Neutrophil (primary cell): Measurements from ENCODE around the gene SLFN13.

Experiments used
- H3K27ac ChIP-seq: fragments of 200-600 bp; sonication (generic); 2 replicates; pipeline ENCODE4 v1.5.1; 2016; ENCODE audit warnings: mild to moderate bottlenecking, moderate library complexity
- H3K27me3 ChIP-seq: fragments of 200-600 bp; sonication (generic); 2 replicates; pipeline ENCODE4 v1.6.0; 2016; ENCODE audit warnings: mild to moderate bottlenecking
- H3K36me3 ChIP-seq: fragments of 200-600 bp; sonication (generic); 2 replicates; pipeline ENCODE4 v1.5.1; 2017
- H3K4me1 ChIP-seq, 2 experiments: fragments of 200-600 bp in 1 of 2; sonication (generic) in 1 of 2; 1 replicate in 1 of 2; 2 replicates in 1 of 2; pipeline versions ENCODE4 v1.5.1 to v1.6.1; 2013 to 2016; ENCODE audit warnings: low read depth in 1 of 2, low read length in 1 of 2, mild to moderate bottlenecking in 1 of 2, moderate library complexity in 1 of 2; ENCODE audit not compliant: control insufficient read depth in 1 of 2, insufficient read depth in 1 of 2
- H3K4me3 ChIP-seq, 2 experiments: fragments of 200-600 bp in 1 of 2; sonication (generic) in 1 of 2; 1 replicate in 1 of 2; 2 replicates in 1 of 2; pipeline ENCODE4 v1.5.1; 2013 to 2016; ENCODE audit warnings: low read depth in 1 of 2, low read length in 1 of 2, mild to moderate bottlenecking in 1 of 2, moderate library complexity in 1 of 2
- H3K9me3 ChIP-seq: fragments of 200-600 bp; sonication (generic); 2 replicates; pipeline ENCODE4 v1.5.1; 2016
- CTCF ChIP-seq: fragments of 200-600 bp; sonication (generic); IDR thresholded peaks from 2 replicates; pipeline ENCODE4 v1.5.1; 2016; ENCODE audit warnings: antibody characterized with exemption

SLFN13 gene

GRCh38 chr17:35387496-35387895 lies 61.1 kb downstream of the SLFN13 start:
- no peak for TF ChIP-seq CTCF
- Histone ChIP-seq H3K27me3 (no peaks in the 10 kb centered on the region), H3K36me3 (no peaks in the 10 kb centered on the region), H3K4me1 (peaks cover 17% of the 10 kb centered on the region in 2 experiments), H3K9me3 (no peaks in the 10 kb centered on the region), H3K27ac (no peak overlapping the region), H3K4me3 (no peak overlapping the region)
